Measurements from ENCODE around the gene PDGFRB.
"Not testable (repeated sequence)": the region's sequence is repeated elsewhere in the genome, so short reads cannot be mapped to it uniquely, and the experiment has no call there.

Gene PDGFRB

DNA sequence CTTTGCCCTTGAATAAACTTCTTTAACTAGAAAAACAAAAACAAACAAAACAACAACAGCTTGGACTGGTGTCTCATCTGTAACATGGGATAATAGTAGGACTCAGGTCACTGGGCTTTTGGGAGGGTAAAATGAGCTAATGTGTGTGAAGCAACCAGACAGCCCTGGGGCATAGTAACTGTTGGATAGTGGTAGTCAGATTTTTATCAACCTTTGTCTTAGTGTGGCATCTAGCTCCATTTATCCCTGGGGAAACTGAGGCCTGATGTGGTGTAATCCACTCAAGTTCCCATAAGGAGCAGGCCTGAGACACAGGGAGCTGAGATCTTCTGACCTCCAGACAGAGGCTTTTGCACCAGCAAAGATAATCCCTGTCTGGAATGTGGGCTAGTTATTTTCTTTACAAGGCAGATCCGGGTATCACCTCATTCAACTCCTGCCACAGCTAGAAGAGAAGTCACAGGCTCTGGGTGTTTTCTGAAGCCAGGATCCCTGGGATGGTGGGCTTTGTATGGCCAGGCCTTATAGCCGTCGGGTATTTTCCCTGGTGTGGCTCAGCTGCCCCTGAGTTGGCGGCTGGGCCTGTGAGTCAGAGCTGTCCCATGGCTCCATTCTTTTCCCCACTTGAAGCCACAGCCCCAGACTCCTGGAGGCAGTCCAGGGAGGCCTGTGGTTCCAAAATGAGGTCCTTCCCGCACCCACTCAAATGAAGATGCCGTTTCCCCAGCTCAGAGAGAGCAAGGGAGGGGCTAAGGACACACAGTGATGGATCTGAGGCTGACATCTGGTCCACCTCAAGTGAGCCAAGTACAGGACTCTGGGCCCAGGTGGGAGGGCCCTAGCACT, 43.2 kb downstream of the PDGFRB start:
- no peak for DNase-seq

DNA sequence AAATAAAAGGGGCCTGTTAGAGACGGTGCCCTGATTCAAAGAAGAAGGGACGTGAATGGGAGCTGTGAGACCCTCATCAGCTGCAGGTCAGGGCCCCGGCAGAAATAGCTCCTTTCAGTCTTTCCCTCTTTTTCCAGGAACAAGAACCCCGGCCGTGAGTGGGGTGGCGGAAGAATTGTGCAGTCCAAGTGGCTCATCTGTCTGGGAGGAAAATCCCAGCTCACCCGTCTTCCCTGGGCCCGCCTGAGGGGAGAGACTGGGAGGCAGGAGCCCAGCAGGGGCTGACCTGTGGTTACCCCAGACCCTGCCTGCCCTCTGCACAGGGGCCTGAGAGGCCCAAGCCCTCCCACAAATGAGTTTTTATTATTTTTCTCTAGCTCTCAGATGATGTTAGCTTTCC, 44.5 kb downstream of the PDGFRB start:
- DNase-seq, result no peak

DNA sequence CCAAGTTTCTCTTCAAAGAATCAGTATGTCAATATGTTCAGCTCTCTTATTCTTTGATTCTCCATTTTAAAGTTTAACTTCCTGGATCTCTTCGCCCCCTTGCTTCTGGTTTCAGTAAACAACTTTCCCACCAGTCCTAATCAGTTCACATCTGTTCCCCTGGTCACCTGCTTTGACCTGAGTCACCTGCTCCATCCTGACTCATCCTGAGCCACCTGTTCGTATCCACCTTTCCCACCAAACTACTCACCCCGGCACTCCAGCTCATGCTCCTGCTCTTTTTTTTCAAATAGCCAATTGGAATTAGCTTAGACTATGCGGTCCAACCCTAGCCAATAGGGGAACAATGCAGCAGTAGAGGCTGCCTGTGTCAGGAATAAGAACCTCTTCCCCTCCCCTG, 45.7 kb downstream of the PDGFRB start:
- DNase-seq, result no peak

DNA sequence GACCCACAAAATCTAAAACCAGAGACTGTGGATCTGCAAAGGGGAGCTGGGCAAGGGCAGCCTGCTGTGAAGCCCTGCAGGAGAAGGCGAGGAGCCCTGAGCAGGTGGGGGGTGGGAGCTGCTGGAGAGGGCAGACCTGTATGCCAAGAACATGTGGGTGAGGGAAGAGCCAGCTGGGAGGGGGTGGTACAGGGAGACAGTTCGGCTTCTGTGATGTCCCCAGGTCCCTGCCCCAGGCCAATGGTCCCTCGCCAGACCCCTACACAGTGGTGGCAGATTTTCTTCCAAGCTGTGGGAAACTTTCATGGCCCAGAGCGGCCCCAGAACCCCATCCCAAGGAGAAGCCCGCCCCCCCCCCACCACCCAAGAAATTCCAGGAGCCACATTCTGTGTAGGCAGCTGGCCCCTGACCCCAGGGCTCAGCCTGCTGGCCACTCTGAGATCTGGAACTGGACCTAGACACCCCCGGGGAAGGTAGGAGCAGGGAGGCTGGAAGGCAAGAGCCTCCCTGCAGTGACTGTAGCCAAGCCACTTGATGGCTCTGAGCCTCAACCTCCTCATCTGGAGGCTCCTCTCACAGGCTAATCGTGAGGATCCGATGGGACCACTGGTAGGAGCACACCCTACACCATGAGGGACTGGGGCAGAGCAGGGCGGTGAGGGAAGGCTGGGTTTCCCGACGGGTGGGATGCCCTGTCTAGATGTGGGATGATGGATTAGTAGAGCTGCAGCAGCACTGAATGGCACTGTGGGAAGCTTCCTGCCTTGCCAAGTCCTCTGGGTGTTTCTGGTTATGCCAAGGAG, 46.7 kb downstream of the PDGFRB start:
- no peak for DNase-seq

DNA sequence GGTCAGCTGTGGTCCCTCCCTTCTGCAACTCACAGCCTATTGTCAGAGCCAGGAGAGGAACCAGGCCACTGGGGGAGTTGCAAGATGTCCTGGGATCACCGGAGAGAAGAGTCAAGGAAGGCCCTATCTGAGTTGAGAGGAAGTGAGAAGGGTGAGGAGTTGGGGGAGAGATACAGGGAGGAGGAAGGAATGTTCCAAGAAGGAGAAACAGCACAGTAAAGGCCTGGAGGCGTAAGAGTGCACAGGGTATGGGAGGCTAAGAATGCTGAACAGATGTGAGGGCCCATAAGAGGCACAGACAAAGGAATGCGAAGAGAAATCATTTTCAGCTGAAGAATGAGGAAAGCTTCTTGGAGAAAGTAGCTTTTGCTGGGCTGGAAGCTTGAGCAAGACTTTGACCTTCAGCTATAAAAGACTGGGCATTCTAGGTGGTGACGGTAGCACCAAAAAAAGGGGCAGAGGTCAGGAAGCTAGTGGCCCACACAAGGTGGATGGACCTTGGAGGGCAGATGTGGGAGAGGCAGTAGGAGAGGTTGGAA, 47.7 kb downstream of the PDGFRB start:
- no peak for DNase-seq

DNA sequence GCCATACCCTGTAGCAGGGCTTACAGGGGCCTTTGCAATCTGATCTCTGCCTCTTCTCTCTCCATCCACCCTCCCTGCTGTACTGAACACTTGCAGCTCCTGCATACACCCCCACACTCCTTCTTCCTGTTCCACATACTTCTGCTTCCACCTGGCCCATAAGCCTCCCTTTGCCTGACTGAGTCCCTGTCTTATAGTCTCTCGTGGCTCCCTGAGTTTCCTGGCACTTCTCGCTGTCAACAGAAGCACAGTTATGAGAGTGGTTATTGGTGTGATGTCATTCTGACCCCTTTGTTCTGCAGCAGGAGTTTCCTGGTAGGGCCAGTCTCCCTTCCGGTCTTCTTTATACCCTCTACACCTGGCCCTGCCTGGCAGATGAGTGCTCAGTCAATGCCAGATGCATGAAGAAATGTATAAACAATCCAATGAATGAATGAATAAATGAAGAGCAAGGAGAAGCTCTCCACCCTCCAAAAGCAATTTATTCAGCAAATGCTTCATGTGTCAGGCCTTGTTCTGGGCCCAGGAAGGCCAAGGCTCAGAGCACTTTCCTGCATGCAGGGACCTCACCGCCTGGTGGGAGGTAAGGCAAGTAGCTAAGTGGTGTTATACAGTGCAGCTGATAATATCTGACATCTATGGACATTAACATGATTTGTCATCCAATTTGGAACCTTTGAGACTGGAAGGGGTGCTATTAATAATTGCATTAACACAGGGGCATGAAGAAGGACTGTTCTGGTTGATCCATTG, 48.8 kb downstream of the PDGFRB start:
- DNase-seq, result no peak

DNA sequence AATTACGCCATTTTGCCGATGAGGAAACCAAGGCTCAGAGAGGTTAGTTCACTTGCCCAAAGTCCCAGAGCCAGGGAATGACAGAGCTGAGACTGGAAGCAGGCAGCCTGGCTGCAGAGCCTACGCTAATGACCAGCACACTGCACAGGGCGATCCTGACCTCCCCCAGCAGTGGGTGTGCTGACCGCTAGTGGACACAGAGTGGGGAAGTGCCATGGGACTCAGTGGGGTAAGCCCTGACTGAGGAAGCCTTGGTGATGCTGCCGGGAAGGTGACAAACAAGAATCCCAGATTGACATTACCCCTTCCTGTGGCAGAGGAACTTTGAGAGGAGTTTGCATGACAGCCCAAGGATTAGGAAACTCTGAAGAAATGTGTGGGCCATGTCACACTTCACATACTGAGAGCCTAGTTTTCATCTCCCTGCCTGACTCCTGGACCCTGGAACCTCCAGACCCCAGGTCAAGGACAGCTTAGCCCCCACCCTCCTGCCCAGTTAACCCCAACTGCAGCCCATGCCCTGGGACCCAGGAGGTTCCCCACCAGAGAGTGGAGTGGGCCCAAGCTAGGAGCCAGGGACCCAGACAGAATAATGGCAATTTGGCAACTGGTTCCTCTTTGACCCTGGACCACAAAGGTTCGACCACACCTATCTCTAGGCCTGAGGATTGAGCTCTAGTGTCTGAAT, 49.6 kb downstream of the PDGFRB start:
- DNase-seq, result no peak

DNA sequence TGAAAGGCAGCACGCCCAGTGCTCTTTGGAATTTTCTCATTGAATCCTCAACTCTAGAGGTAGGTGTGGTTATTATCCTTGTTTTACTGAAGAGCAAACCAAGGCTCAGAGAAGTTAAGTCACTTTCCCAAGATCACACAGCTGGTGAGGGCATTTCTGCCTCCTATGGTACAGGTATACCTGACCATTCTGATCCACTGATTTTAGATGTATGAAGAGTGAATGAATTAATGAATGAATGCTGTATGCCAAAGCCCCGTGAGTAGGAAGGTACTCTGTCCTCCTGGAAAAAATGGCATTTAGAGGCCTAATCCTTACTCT, 51.1 kb downstream of the PDGFRB start:
- DNase-seq, result no peak

DNA sequence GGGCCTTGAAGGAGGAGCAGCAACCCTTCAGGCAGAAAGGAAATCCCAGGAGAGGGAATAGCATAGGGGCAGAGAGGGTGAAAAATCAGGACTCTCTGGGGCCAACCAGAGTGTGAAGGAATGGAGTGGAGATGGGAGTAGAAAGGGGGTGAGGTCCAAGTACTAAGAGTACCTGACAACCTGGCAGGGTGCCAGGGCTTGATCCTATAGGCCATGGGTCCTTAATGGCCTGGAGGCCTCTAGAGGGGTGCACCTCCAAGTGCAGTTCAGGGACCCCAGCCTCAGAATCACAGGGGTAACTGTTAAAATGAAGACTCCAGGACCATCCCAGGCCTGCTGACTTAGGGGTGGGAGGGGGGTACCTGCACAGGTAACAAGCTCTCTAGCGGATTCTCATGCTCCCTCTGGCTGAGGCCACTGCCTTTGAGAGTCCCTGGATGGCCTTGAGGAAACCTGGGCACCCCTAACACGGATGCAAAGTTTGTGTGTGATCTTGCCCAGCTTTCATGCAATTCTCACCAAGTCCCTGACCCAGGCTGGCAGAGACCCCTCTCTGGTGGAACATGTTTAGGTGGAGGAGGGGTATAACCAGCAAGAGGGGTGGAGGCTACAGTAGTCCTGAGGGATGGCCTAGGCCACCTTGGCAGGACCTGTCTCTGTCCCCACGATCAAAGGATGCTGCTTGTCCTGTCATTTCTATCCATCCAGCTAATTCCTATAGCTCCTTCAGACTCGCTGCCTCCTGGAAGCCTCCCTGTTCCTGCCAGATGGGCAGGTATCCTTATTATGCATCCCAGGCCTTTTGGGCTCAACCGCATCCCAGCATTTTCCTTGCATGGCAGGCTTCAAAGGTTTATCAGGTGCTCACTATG, 51.7 kb downstream of the PDGFRB start:
- DNase-seq, result no peak

DNA sequence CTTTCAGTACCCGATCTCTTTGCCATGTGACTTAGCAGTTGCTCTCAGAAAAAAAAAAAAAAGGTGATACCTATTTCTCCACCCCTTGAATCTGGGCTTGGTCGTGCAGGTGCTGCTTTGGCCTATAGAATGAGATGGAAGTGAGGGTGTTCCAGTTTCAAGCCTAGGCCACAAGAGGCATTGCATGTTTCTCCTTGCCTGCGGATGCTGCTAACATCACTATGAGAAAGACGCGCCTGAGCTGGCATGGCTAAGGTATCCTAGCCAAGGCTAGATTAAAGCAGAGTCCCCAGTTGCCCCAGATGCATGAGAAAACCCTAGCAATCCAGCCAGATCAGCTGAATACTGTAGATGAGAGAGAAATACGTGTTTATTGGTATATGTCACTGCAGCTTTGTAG, 54.6 kb downstream of the PDGFRB start:
- no peak for DNase-seq

DNA sequence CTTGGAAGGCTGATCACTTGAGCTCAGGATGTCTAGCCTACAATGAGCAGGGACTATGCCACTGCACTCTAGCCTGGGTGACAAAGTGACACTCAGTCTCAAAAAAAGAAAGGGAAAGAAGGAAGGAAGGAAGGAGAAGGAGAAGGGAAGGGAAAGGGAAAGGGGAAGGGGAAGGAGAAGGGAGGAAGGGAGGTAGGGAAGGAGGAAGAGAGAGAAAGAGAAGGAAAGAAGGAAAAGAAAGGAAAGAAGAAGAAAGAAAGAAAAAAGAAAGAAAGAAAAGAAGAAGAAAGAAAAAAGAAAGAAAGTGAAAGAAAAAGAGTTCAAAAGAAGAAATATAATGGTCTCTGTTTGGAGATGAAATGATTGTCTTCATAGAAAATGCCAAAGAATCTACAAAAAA, 58.5 kb downstream of the PDGFRB start:
- no peak for DNase-seq

DNA sequence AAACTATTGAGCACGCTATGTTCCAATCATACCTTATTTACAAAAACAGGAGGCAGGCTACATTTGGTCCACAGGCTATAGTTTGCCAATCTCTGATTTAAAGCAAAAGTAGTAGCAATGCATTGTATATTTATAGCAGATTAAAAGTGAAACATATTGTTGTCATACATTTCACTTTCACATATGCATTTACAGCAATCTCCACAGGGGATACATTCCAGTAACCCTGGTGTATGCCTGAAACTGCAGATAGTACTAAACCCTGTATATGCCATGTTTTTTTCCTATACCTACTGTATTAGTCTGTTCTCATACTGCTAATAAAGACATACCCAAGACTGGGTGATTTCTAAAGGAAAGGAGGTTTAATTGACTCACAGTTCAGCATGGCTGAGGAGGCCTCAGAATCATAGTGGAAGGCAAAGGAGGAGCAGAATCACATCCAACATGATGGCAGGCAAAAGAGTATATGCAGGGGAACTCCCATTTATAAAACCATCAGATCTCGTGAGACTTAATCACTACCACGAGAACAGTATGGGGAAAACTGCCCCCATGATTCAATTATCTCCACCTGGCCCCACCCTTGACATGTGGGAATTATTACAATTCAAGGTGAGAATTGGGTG, 63.4 kb downstream of the PDGFRB start:
- DNase-seq, result no peak

DNA sequence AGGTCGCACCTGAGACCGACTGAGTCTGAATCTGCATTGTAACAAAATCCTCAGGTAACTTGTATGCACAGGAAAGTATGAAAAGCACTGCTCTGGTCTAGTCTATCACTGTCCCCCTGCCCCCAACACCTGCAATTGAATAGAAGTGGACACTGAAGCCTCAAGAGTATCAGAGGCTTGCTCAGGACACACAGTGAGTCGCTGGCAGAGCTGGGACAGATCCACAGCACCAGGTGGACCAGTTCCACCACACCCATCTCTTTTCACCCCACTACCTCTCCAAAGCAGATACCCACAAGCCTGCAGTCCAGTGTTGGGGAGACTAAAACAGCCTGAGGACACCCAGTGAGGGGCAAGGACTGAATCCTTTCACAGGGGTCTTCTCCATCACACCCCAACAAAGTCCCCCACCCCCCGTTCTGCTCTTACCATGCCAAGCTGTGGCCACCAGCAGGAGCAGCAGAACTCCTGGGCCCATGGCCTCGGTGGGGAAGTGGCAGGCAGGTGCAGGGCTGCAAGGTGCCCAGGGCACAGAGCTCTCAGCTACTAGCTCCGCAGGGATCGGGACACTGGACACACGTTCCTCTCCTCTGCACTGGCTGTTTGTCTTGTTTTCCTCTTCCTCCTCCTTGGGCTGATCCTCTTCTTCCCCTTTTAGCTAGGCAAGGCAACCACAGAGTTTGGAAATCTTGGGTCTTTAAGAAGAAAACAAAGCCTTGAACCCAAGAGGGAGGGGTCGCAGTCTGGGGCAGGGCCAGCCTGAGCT, 69.5 kb downstream of the PDGFRB start, which contains the start of gene CSF1R:
Gene CSF1R, minus strand, starts transcription at position 605 of the 766 bp plus-strand sequence. Its CDS starts 127 bp downstream, at position 478.
- no peak for DNase-seq

DNA sequence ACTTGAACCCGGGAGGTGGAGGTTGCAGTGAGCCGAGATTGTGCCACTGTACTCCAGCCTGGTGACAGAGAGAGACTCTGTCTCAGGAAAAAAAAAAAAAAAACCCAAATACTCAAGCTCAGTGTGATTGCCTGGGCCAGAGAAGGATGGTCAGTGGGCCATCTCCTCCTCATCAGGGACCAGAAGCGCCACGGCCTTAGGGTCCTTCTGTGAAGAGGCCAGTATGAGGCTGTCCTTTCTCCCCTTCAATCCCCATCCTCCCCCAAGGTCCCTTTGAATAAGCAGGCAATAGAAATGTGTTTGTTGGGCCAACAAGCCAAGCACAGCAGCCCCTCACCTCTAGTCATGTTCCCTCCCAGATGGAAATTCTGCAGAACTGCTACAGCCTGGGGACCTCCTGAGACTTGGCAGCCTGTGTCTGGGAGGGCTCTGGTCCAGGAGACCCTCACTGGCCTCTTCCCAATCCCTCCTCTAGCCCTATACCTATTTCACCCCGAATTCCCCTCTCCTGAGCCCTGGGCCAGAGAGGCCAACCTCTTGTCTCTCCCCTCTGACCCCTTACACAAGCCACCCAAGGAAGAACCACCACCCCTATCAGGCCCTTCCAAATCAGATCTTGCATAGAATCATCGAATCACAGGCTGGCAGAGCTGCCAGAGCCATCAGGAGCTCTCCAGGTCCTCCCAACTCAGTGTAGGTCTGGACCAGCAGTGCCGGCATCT, 70.3 kb downstream of the PDGFRB start:
- no peak for DNase-seq

DNA sequence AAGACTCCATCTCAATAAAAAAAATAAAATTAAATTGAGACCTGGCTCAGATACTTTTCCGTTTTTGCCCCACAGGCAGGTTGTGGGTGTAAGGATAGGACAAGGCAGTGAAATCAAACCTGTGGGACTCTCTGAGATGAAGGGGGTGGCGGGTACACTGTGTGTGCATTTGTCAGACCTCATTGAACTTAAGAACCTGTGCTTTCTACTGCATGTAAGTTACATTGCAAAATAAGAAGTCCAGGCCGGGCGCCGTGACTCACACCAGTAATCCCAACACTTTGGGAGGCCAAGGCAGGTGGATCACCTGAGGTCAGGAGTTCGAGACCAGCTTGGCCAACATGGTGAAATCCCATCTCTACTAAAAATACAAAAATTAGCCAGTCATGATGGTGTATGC, 70.9 kb downstream of the PDGFRB start:
- not testable (repeated sequence) for DNase-seq

DNA sequence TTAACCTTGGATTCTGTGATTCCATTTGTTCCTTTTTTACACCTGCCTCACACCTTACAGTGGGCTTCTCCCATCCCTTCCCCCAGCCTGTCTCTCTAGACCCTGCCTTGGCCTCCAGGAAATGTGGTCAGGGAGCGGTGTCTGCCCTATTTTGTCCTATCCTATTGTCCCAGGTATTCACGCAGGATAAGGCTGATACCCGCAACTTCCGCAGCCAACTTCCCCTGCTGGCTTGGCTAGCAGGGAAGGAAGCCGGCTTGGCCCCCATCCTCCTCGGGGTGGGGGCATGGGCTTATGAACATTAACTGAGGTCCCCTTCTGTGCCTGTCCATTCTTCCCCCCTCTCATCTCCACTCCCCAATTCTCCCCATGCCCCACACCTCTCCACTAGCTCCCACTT, 72.8 kb downstream of the PDGFRB start:
- DNase-seq, result no peak

DNA sequence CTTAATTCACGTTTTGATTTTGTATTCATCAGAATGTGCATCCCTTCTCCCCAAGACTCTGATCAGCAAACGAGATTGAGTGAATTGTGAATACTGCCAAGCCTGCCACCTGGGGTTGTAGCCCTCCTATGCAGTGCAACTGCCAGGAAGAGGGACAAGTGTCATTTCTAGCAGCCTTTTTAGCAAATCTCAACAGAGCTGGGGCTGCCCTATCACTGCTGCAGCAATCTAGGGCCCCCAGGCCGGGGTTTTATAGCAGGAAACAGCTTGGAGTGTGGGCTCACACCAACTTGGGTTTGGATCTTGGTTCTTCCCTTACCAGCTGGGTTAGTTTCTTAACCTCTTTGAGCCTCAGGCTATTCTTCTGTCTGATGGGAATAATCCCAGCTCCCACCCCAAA, 73.3 kb downstream of the PDGFRB start:
- no peak for DNase-seq

DNA sequence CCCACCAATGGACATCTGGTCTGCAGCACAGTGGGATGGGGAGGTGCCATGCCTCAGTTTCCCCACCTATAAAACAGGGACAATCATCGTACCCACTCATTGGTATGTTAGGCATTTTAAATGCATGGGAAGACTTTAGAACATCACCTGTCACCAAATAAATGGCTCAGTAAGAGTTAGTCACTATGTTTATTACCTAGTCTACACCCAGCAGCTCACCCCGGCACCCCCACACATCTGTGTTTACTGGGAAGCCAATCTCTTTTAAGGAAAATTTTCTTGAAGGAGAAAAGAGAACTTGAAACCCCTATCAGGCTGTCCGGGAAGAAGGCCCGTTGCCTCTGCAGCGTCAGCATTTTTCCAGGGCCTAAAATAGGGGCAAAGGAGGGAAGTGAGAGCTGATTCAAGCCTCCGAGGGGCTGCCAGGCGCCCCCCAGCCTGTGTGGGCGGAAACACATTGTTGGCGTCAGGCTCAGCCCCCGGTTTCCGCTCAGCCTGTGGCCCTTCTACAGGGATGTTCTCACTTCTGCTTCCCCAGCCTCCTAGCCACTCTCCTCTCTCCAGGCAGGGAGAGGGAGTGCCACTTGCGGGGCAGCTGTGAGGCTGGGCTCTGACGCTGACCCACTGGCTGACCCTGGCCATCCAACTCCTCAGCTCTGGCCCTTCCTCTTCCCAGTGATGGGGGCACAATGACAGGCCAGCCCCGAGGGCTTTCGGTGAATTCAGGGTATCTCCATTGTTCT, 73.9 kb downstream of the PDGFRB start:
- no peak for DNase-seq

Measured in NCI-H2107 (cell line).